ENCODE results near the gene ICA1. TPM values are rescaled to one million over a fixed set of nuclear protein-coding genes. Genes with fewer than 3 reads are reported as not detected.

ICA1 gene
- total and polyA plus RNA-seq, 2 of the 4 experiments (the other 2 are of a cell fraction): not detected

- no peak overlapping the region for H2BK120ac ChIP-seq (ENCODE audit: low read depth, low read length)
- in situ Hi-C loops (cut with MboI; ENCODE audit: low sequenced_read_pairs): loop anchor here (25.0 kb wide), 2 partner anchors 547 to 1097 kb away; no protein-coding TSS in a partner anchor
- H2AK5ac ChIP-seq (ENCODE audit: low read depth, low read length): no peak overlapping the region
- dilution Hi-C loops (cut with HindIII; ENCODE audit: low sequenced_read_pairs, unreplicated experiment): no loop called here
- H4K91ac ChIP-seq (ENCODE audit: insufficient read depth, low read depth, low read length): no peak overlapping the region
- CTCF ChIA-PET: no interaction called here
- H3K4me2 ChIP-seq (ENCODE audit: low read depth, low read length): no peak overlapping the region
- no peak overlapping the region for H3K4me3 ChIP-seq (ENCODE audit: insufficient read depth, low read depth, low read length)
- H4K20me1 ChIP-seq (ENCODE audit: insufficient read depth, low read length): no peaks in the 10 kb centered on the region
- ATAC-seq (ENCODE audit: low read depth): no peak
- H3K27me3 ChIP-seq (ENCODE audit: control insufficient read depth, insufficient read depth, low read length): peaks cover 5% of the 10 kb centered on the region; the same call in 1 of the 2 replicates
- no peak overlapping the region for H3K14ac ChIP-seq (replicated peaks; ENCODE audit: low read depth, low read length)
- H3K9ac ChIP-seq (ENCODE audit: low read depth, low read length): no peak overlapping the region
- no peaks in the 10 kb centered on the region for H3K36me3 ChIP-seq (ENCODE audit: control insufficient read depth, insufficient read depth, low read length)
- H2BK5ac ChIP-seq (ENCODE audit: low read depth, low read length, poor library complexity, severe bottlenecking): no peak overlapping the region
- H2BK20ac ChIP-seq (ENCODE audit: low read depth, low read length): no peak overlapping the region
- H3K4ac ChIP-seq (ENCODE audit: low read depth, low read length): no peak overlapping the region
- no peak overlapping the region for H4K5ac ChIP-seq (ENCODE audit: low read depth, low read length)
- no peak overlapping the region for H2BK15ac ChIP-seq (ENCODE audit: low read depth, low read length)
- H3K9me1 ChIP-seq (ENCODE audit: insufficient read depth, low read length): no peaks in the 10 kb centered on the region
- no peak overlapping the region for H3K56ac ChIP-seq (ENCODE audit: extremely low read depth, insufficient read depth, low read length)
- no peak overlapping the region for H3K18ac ChIP-seq (ENCODE audit: low read depth, low read length)
- POLR2A ChIA-PET (ENCODE audit: unreplicated experiment): no interaction called here
- WGBS, 2 experiments (ENCODE audit: extremely low coverage in 2 of 2, insufficient read length in 1 of 2): 83% methylated on average over 1 of the region's 2 CpGs; no CpG with 5 or more reads in 1 of the 2 experiments
- H3K23ac ChIP-seq (ENCODE audit: low read depth, low read length): no peak overlapping the region
- H2AK9ac ChIP-seq (replicated peaks; ENCODE audit: low read depth, low read length, poor library complexity): no peak overlapping the region
- no peaks in the 10 kb centered on the region for H3K4me1 ChIP-seq (ENCODE audit: control insufficient read depth, insufficient read depth, low read length)
- no peak overlapping the region for H4K8ac ChIP-seq (ENCODE audit: low read depth in 2 of 2, low read length in 2 of 2)
- H3K27ac ChIP-seq (ENCODE audit: insufficient read depth, low read length): no peak overlapping the region
- DNase-seq: no peak
- H3K9me3 ChIP-seq (ENCODE audit: control insufficient read depth, insufficient read depth, low read length): no peaks in the 10 kb centered on the region
- no peaks in the 10 kb centered on the region for H3K79me1 ChIP-seq (ENCODE audit: low read depth in 1 of 2, low read length in 2 of 2)
- intact Hi-C loops (cut with micrococcal nuclease): no loop called here
- no peak overlapping the region for H2AFZ ChIP-seq (replicated peaks; ENCODE audit: low read length, poor library complexity)
- TF ChIP-seq BHLHE40 (IDR thresholded peaks at IDR 0.05; ENCODE audit: low read depth, low read length) (no peak), RAD21 (IDR thresholded peaks at IDR 0.05; ENCODE audit: low read length) (no peak), CHD1 (IDR thresholded peaks at IDR 0.05; ENCODE audit: low read depth, low read length) (no peak), CEBPB (IDR thresholded peaks at IDR 0.05; ENCODE audit: low read depth, low read length) (no peak), ELK1 (IDR thresholded peaks at IDR 0.05; ENCODE audit: borderline replicate concordance, low read depth, low read length) (no peak), MXI1 (IDR thresholded peaks at IDR 0.05; ENCODE audit: borderline replicate concordance, low read depth, low read length) (no peak), MAZ (IDR thresholded peaks at IDR 0.05; ENCODE audit: borderline replicate concordance, low read depth, low read length) (no peak), POLR2A (IDR thresholded peaks at IDR 0.05; ENCODE audit: low read depth, low read length) (no peak), FOS (IDR thresholded peaks at IDR 0.05; ENCODE audit: low read depth, low read length) (no peak), SMC3 (IDR thresholded peaks at IDR 0.05; ENCODE audit: low read depth, low read length) (no peak), RFX5 (IDR thresholded peaks at IDR 0.05; ENCODE audit: low read depth, low read length) (no peak)
- TF ChIP-seq, protein P1, sequence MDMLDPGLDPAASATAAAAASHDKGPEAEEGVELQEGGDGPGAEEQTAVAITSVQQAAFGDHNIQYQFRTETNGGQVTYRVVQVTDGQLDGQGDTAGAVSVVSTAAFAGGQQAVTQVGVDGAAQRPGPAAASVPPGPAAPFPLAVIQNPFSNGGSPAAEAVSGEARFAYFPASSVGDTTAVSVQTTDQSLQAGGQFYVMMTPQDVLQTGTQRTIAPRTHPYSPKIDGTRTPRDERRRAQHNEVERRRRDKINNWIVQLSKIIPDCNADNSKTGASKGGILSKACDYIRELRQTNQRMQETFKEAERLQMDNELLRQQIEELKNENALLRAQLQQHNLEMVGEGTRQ (IDR thresholded peaks at IDR 0.05; ENCODE audit: low read depth, low read length): no peak
- TF ChIP-seq, protein P2, sequence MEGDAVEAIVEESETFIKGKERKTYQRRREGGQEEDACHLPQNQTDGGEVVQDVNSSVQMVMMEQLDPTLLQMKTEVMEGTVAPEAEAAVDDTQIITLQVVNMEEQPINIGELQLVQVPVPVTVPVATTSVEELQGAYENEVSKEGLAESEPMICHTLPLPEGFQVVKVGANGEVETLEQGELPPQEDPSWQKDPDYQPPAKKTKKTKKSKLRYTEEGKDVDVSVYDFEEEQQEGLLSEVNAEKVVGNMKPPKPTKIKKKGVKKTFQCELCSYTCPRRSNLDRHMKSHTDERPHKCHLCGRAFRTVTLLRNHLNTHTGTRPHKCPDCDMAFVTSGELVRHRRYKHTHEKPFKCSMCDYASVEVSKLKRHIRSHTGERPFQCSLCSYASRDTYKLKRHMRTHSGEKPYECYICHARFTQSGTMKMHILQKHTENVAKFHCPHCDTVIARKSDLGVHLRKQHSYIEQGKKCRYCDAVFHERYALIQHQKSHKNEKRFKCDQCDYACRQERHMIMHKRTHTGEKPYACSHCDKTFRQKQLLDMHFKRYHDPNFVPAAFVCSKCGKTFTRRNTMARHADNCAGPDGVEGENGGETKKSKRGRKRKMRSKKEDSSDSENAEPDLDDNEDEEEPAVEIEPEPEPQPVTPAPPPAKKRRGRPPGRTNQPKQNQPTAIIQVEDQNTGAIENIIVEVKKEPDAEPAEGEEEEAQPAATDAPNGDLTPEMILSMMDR (conservative IDR thresholded peaks at IDR 0.05; ENCODE audit: low read depth, low read length): no peak
- BruUV-seq (replicated peaks): no TSS peak
Measured at GRCh38 chr7:8208816-8209215, 53.2 kb downstream of the ICA1 start.

Measured in IMR-90 (cell line).